GM19239 (cell line): Measurements from ENCODE around the gene FOLR2.

Source experiments
- DNase-seq: peaks from one replicate; pipeline ENCODE4 v3.0.0; 2011; ENCODE audit warnings: low spot score; ENCODE audit not compliant: insufficient read length
- FAIRE-seq: peaks from 2 replicates; lab custom pipeline; 2011; peaks lifted over from hg19 to GRCh38; lab: Jason Lieb, UNC

Gene FOLR2

GRCh38 chr11:72228844-72229231 lies 12.2 kb downstream of the FOLR2 start:
- DNase-seq (no peak), FAIRE-seq (no peak)

- DNase-seq, result no peak
- FAIRE-seq, result no peak
Observed at GRCh38 chr11:72229336-72229924, 12.8 kb downstream of the FOLR2 start.

GRCh38 chr11:72229925-72230763 lies 13.6 kb downstream of the FOLR2 start:
- no peak for DNase-seq
- no peak for FAIRE-seq

- FAIRE-seq (no peak), DNase-seq (no peak)
Observed at GRCh38 chr11:72230764-72231365, 14.3 kb downstream of the FOLR2 start.

GRCh38 chr11:72231396-72232259 lies 15.0 kb downstream of the FOLR2 start:
- DNase-seq, result no peak
- no peak for FAIRE-seq

GRCh38 chr11:72232260-72233055 lies 15.9 kb downstream of the FOLR2 start:
- FAIRE-seq (no peak), DNase-seq (no peak)

- no peak for FAIRE-seq
- no peak for DNase-seq
Observed at GRCh38 chr11:72233056-72233772, 16.6 kb downstream of the FOLR2 start.

- DNase-seq, result no peak
- FAIRE-seq, result no peak
Observed at GRCh38 chr11:72233773-72234513, 17.3 kb downstream of the FOLR2 start.

GRCh38 chr11:72234514-72234830 lies 17.9 kb downstream of the FOLR2 start:
- no peak for FAIRE-seq
- no peak for DNase-seq

GRCh38 chr11:72234920-72235319 lies 18.3 kb downstream of the FOLR2 start:
- FAIRE-seq (no peak), DNase-seq (no peak)

- no peak for DNase-seq
- no peak for FAIRE-seq
Observed at GRCh38 chr11:72235351-72236057, 18.9 kb downstream of the FOLR2 start.

- FAIRE-seq, result no peak
- DNase-seq, result no peak
Observed at GRCh38 chr11:72236083-72236697, 19.6 kb downstream of the FOLR2 start.

- DNase-seq (no peak), FAIRE-seq (no peak)
Observed at GRCh38 chr11:72236774-72237111, 20.1 kb downstream of the FOLR2 start.

GRCh38 chr11:72237112-72237931 lies 20.7 kb downstream of the FOLR2 start:
- DNase-seq (no peak), FAIRE-seq (no peak)

GRCh38 chr11:72238040-72238450 lies 21.5 kb downstream of the FOLR2 start:
- DNase-seq (peak; percentile 94), FAIRE-seq (peak; percentile 84)

- FAIRE-seq (no peak), DNase-seq (no peak)
Observed at GRCh38 chr11:72238492-72239312, 22.1 kb downstream of the FOLR2 start.
